ENCODE measurements around the gene COL2A1.

DNA sequence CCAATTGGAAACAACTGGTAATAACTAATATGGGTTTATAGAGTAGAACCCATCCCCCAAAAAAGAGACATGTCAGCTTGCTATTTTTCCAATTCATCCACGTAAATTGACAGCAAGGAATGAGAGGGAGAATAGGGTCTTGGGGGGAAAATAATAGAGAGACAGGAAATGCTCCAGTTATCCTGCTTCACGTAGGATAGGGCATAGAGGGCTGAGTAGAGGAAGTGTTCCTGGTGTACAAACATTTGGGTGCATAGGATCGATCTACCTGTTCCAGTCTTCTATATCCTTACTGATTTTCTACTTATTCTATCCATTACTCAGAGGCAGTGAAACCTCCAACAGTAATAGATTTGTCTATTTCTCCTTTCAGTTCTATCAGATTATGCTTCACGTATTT lies 49.6 kb upstream of the COL2A1 start:
- TF ChIP-seq, protein P1, sequence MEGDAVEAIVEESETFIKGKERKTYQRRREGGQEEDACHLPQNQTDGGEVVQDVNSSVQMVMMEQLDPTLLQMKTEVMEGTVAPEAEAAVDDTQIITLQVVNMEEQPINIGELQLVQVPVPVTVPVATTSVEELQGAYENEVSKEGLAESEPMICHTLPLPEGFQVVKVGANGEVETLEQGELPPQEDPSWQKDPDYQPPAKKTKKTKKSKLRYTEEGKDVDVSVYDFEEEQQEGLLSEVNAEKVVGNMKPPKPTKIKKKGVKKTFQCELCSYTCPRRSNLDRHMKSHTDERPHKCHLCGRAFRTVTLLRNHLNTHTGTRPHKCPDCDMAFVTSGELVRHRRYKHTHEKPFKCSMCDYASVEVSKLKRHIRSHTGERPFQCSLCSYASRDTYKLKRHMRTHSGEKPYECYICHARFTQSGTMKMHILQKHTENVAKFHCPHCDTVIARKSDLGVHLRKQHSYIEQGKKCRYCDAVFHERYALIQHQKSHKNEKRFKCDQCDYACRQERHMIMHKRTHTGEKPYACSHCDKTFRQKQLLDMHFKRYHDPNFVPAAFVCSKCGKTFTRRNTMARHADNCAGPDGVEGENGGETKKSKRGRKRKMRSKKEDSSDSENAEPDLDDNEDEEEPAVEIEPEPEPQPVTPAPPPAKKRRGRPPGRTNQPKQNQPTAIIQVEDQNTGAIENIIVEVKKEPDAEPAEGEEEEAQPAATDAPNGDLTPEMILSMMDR (conservative IDR thresholded peaks at IDR 0.05) = no peak
- TF ChIP-seq EZH2 (IDR thresholded peaks at IDR 0.05; ENCODE audit: low read depth) = no peak

Data from PC-9 (cell line).